Nephron progenitor cell (in vitro differentiated cells): Measurements from ENCODE around the gene DCUN1D2.

Source experiments
- DNase-seq: peaks from one replicate; pipeline ENCODE4 v3.0.0; 2021
- H3K27ac Mint-ChIP-seq: 2 replicates; pipeline ENCODE4 v1.8.0; 2021; ENCODE audit warnings: mild to moderate bottlenecking, moderate library complexity, mixed read lengths
- H3K27me3 Mint-ChIP-seq: 2 replicates; pipeline ENCODE4 v1.8.0; 2021; ENCODE audit warnings: mild to moderate bottlenecking, low read depth, mixed read lengths; ENCODE audit not compliant: poor library complexity
- H3K36me3 Mint-ChIP-seq: 2 replicates; pipeline ENCODE4 v1.8.0; 2021; ENCODE audit warnings: low read depth, mixed read lengths
- H3K4me1 Mint-ChIP-seq: 2 replicates; pipeline ENCODE4 v1.8.0; 2021; ENCODE audit warnings: mixed read lengths
- H3K4me3 Mint-ChIP-seq: 2 replicates; pipeline ENCODE4 v1.8.0; 2021; ENCODE audit warnings: mild to moderate bottlenecking, moderate library complexity, mixed read lengths
- H3K9me3 Mint-ChIP-seq: 2 replicates; pipeline ENCODE4 v1.8.0; 2021; ENCODE audit warnings: mild to moderate bottlenecking, moderate library complexity, mixed read lengths
- TF ChIP-seq, protein P1 (sequence below): fragments of 200-600 bp; sonication (generic); IDR thresholded peaks from 2 replicates; pipeline ENCODE4 v1.5.0; 2021; ENCODE audit warnings: antibody characterized with exemption

DCUN1D2 gene

DNA sequence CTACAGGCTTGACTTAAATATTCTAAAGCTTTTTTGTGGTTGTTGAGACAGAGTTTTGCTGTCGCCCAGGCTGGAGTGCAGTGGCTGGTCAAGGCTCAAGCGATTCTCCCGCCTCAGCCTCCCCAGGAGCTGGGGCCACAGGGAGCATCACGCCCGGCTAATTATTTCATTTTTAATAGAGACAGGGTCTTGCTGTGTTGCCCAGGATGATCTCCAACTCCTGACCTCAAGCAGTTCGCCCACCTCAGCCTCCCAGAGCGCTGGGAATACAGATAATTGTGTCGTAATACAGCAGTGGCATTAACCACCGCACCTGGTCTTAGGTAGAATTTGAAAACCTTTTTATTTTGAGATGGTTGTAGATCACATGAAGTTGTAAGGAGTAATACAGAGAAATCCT is 1.5 kb upstream of the DCUN1D2 start:
- peak overlapping the region; percentile 57 for H3K27ac Mint-ChIP-seq
- H3K4me3 Mint-ChIP-seq = peak overlapping the region; percentile 93
- TF ChIP-seq, protein P1, sequence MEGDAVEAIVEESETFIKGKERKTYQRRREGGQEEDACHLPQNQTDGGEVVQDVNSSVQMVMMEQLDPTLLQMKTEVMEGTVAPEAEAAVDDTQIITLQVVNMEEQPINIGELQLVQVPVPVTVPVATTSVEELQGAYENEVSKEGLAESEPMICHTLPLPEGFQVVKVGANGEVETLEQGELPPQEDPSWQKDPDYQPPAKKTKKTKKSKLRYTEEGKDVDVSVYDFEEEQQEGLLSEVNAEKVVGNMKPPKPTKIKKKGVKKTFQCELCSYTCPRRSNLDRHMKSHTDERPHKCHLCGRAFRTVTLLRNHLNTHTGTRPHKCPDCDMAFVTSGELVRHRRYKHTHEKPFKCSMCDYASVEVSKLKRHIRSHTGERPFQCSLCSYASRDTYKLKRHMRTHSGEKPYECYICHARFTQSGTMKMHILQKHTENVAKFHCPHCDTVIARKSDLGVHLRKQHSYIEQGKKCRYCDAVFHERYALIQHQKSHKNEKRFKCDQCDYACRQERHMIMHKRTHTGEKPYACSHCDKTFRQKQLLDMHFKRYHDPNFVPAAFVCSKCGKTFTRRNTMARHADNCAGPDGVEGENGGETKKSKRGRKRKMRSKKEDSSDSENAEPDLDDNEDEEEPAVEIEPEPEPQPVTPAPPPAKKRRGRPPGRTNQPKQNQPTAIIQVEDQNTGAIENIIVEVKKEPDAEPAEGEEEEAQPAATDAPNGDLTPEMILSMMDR = no peak
- H3K36me3 Mint-ChIP-seq = peaks cover 11% of the 10 kb centered on the region
- H3K27me3 Mint-ChIP-seq = peaks cover 3% of the 10 kb centered on the region
- H3K9me3 Mint-ChIP-seq = no peaks in the 10 kb centered on the region
- peaks cover 80% of the 10 kb centered on the region for H3K4me1 Mint-ChIP-seq
- no peak for DNase-seq

DNA sequence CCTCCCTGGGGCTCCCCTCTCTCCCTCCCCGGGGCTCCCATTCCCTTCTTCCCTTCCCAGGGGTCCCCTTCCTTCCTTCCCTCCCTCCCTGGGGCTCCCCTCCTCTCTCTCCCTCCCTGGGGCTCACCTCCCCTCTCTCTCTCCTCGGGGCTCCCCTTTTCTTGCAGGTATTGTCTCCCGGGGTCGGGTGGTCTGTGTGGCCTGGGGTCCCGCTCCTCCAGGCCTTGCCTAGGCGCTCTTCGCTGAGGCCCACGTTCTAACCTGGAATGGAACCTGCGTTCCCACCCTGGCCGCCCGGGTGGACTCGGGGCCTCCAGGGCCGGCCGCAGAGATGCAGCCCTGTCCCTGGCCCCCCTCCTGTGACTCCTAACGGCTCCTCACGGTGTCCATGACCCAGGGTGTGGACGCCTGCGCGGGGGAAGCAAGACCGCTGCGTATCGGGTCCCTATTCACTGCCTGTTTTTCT is 940 bp upstream of the DCUN1D2 start:
- H3K4me1 Mint-ChIP-seq = peaks cover 80% of the 10 kb centered on the region
- H3K27ac Mint-ChIP-seq = peak overlapping the region; percentile 57
- H3K27me3 Mint-ChIP-seq = peaks cover 3% of the 10 kb centered on the region
- DNase-seq = peak; percentile 54
- TF ChIP-seq, protein P1 = no peak
- peak overlapping the region; percentile 93 for H3K4me3 Mint-ChIP-seq
- no peaks in the 10 kb centered on the region for H3K9me3 Mint-ChIP-seq
- peaks cover 6% of the 10 kb centered on the region for H3K36me3 Mint-ChIP-seq

DNA sequence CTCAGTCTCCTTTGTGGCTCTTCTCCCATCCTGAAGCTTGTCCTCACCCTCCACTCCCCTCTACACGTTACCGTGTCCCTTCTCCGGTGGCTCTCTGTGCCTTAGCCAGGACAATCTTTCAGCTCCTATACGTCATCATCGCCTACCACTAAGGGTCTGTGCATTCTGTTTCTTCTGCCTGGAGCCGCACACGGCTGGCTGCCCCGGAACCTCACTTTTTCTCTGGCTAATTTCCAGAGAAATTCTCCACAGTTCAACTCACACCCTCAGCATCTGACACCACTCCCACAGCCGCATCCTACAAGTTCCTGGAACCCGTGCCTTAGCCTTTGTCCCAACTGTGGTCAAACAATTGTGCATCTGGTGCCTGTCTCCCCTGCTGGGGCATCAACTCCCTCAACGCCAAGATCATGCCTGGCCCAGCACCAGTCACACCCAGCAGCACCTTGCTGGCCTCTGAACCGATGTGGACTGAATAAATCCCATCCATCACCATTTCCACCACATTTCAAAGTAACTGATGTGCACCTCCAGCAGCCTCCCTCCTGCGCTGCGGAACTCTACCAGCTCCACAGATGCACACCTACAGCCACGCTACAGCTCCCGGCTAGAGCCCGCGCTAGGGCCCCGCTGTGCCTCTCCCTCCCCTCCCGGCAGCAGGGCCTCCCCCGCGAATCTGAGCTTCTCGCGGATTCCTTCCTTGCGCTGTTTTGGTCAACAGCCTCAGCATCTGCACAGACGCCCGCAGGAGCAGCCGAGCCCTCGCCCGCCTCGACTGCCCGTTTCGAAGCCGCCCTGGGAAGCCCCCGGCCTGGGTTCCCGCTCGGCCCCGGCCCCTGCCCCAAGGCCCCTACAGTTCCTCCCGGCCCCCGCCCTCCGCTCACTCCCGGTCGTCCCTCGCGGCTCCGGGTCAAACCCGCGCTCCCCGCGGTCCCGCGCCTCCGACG is 689 bp downstream of the DCUN1D2 start:
- H3K4me1 Mint-ChIP-seq = peaks cover 73% of the 10 kb centered on the region
- DNase-seq = peak; percentile 31
- peaks cover 3% of the 10 kb centered on the region for H3K27me3 Mint-ChIP-seq
- no peaks in the 10 kb centered on the region for H3K9me3 Mint-ChIP-seq
- peak overlapping the region; percentile 98 for H3K27ac Mint-ChIP-seq
- peak overlapping the region; percentile 91 for H3K4me3 Mint-ChIP-seq
- TF ChIP-seq, protein P1 = no peak
- no peaks in the 10 kb centered on the region for H3K36me3 Mint-ChIP-seq

DNA sequence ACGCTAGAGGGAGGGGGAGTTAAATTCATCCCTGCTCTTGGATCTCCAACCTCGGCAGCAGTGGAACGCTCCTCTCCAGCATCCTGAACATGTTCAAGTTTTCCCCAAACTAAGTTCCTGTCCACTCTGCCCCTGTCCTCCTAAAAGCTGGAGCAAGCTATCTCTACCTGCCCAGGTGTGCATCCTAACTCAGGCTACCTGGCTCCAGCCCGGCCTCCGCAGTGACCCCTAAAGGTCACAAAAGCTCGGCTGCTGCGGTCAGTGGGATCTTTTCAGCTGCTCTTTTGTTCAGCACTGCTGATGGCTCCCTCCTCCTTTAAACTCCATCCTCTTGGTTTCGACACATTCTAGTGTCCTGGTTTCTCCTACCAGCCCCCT is 1.4 kb downstream of the DCUN1D2 start:
- Mint-ChIP-seq H3K4me3 (peak overlapping the region; percentile 91), H3K4me1 (peaks cover 70% of the 10 kb centered on the region), H3K9me3 (no peaks in the 10 kb centered on the region), H3K36me3 (no peaks in the 10 kb centered on the region), H3K27ac (peak overlapping the region; percentile 98), H3K27me3 (peaks cover 3% of the 10 kb centered on the region)
- no peak for DNase-seq
- TF ChIP-seq, protein P1 = no peak

DNA sequence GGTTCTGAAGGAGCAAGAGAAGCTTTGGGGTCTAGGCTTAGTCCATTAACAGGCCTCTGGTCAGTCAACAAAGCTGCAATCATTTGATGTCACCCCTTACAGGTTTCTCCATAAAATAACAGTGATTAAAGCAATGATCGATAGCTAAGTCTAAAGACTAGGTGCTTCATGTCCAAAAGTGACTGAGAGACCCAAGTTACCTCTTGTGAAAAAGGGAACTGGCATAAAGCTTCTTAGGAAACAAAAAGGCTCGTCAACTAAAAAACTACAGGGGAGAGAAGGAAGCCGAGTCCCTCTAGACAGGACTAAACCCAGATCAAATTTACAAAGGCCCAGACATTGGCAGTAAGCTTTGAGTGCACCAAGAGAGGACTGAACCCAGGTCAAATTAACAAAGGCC is 2.2 kb downstream of the DCUN1D2 start:
- H3K36me3 Mint-ChIP-seq = peaks cover 4% of the 10 kb centered on the region
- no peaks in the 10 kb centered on the region for H3K9me3 Mint-ChIP-seq
- H3K27ac Mint-ChIP-seq = no peak overlapping the region
- no peak for DNase-seq
- TF ChIP-seq, protein P1 = no peak
- peak overlapping the region; percentile 91 for H3K4me3 Mint-ChIP-seq
- peaks cover 3% of the 10 kb centered on the region for H3K27me3 Mint-ChIP-seq
- H3K4me1 Mint-ChIP-seq = peaks cover 70% of the 10 kb centered on the region

DNA sequence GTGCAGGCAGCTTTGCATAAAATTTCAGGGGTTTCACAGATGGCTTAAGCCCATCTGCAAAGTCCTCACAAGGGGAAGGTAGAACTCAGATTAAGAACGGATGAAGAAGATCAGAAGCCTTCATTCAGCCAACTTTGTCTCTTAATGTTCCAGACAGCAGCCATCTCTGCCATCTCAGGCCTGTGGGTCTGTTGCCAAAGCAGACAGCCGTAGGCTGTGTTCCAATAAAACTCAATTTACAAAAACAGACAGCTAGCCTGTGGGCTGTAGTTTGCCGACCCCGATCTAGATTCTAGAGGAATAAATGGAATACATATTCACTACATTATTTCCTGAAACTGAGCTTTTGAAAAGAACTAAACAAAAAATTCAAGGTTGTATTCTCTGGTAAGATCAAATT is 3.8 kb downstream of the DCUN1D2 start:
- TF ChIP-seq, protein P1 = no peak
- H3K27ac Mint-ChIP-seq = peak overlapping the region; percentile 25
- no peak overlapping the region for H3K4me3 Mint-ChIP-seq
- no peak for DNase-seq
- H3K4me1 Mint-ChIP-seq = peaks cover 63% of the 10 kb centered on the region
- H3K9me3 Mint-ChIP-seq = no peaks in the 10 kb centered on the region
- H3K36me3 Mint-ChIP-seq = peaks cover 8% of the 10 kb centered on the region
- peaks cover 3% of the 10 kb centered on the region for H3K27me3 Mint-ChIP-seq
